DMS153 treated with DMSO at 0.1 percent for 48 hours (cell line): ENCODE data around the gene CCN2.

Experiments used
- DNase-seq: peaks from one replicate; lab custom pipeline; 2025; ENCODE audit not compliant: unreplicated experiment; lab: John Stamatoyannopoulos, UW

The CCN2 gene, protein sequence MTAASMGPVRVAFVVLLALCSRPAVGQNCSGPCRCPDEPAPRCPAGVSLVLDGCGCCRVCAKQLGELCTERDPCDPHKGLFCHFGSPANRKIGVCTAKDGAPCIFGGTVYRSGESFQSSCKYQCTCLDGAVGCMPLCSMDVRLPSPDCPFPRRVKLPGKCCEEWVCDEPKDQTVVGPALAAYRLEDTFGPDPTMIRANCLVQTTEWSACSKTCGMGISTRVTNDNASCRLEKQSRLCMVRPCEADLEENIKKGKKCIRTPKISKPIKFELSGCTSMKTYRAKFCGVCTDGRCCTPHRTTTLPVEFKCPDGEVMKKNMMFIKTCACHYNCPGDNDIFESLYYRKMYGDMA

DNA sequence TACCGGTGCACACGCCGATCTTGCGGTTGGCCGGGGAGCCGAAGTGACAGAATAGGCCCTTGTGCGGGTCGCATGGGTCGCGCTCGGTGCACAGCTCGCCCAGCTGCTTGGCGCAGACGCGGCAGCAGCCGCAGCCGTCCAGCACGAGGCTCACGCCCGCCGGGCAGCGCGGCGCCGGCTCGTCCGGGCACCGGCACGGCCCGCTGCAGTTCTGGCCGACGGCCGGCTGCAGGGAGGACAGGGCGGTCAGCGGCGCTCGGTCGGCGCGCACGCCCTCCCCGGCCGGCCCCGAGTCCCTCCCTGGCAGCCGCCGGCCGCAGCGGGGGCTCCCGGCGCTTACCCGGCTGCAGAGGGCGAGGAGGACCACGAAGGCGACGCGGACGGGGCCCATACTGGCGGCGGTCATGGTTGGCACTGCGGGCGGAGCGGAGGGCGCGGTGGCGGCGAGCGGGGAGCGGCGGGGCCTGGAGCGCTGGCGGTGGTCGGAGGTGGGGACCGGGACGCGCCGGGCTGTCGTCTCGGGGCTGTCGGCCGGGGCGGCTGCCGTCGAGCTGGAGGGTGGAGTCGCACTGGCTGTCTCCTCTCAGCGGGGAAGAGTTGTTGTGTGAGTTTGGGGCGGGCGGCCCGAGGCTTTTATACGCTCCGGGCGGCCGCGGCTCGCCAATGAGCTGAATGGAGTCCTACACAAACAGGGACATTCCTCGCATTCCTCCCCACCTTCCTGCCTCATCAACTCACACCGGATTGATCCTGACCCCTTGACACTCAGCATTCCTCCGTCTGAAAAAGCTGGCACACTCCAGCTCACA is at the start of gene CCN2:
TSS of gene CCN2 (minus strand) at position 606 of the 809 bp plus-strand sequence. CDS start at position 406, 200 bp downstream.
- no peak for DNase-seq

GRCh38 chr6:132000296-132000695 is 49.1 kb upstream of the CCN2 start:
- no peak for DNase-seq

- no peak for DNase-seq
Observed at GRCh38 chr6:131999545-132000146, 48.5 kb upstream of the CCN2 start.

DNA sequence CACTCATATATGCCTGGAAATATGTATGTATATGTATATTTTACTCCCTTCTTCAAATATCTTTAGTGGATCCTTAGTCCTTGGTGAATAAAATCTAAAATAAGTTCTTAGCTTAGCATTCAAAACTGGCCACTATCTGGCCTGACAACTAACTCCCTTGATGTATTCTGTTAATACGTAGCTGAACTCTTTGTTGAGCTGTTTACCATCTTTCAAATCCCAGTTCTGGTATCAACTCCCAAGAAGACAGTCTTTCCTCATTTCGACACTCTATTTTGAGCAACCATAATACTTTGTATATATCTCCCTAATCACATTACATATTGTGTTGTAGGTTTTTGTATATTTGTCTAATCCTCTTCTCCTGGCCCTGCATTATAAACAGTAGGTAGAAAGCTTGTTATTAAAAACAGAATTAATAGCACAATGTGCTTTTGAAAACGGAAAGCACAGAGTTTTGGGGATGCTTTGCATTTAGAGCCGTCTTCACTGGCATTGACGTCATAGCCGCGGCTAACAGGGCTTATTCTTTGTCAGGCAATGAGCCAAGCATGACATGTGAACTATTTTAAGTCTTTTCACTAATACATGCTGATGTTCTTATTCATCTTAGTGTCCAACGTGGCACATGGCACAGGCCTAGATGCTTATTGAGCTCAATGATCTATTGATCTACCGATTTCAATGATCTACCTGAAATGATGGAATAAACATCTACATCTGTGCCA is 47.2 kb upstream of the CCN2 start:
- no peak for DNase-seq

DNA sequence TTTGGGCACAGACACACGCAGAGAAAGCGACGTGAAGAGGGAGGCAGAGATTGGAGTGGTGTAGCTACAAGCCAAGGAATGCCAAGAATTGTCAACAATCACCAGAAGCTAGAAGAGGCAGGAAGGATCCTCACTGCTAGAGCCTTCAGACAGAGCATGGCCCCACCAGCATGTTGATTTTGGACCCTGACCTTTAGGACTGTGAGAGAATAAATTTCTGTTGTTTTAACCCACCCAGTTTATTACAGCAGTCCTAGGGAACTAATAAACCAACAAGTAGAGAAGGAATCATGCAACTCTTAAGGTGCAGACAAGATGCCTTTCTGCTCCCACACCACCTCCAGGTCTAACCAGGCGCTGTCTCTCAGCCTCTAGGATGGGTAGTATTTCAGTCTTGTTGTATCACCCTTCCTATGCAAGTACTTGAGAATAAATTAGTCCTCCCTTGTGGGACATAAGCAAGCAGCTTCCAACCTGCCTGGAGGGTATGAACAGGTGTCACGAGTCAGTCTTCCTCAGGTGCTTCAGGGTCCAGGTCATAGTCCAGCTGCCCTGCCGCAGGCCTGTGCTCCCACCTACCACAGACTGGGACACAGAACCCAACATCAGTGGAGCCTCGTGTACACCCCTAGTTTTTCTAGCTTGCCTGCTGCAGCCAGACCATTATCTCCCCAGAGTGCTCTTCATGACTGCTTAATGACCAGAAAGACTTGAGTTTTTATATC is 46.4 kb upstream of the CCN2 start:
- no peak for DNase-seq

DNA sequence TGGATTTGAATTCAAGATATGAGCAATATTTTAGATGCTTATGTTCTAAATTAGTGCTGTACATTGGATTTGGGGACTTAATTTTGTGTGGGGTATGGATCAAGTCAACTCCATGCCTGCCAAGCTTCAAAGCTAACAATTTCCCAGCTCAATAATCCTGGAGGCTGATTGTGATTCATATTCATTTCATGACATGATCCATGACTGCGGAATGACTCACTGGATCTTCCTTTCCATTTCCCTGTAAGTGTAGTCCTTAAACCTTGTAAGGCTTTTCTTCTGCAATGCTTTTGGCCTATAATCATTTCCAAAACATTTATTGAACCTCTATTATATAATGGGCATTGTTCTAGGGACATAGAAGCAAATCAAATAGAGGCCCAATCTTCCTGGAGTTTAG is 44.7 kb upstream of the CCN2 start:
- no peak for DNase-seq

- no peak for DNase-seq
Observed at GRCh38 chr6:131992557-131992956, 41.4 kb upstream of the CCN2 start.

GRCh38 chr6:131989036-131989435 is 37.9 kb upstream of the CCN2 start:
- DNase-seq, result no peak

- DNase-seq, result no peak
Observed at GRCh38 chr6:131982740-131983259, 31.6 kb upstream of the CCN2 start.

- no peak for DNase-seq
Observed at GRCh38 chr6:131981624-131981978, 30.4 kb upstream of the CCN2 start.

GRCh38 chr6:131980791-131981623 is 29.8 kb upstream of the CCN2 start:
- DNase-seq, result no peak

- DNase-seq, result no peak
Observed at GRCh38 chr6:131980338-131980790, 29.2 kb upstream of the CCN2 start.

DNA sequence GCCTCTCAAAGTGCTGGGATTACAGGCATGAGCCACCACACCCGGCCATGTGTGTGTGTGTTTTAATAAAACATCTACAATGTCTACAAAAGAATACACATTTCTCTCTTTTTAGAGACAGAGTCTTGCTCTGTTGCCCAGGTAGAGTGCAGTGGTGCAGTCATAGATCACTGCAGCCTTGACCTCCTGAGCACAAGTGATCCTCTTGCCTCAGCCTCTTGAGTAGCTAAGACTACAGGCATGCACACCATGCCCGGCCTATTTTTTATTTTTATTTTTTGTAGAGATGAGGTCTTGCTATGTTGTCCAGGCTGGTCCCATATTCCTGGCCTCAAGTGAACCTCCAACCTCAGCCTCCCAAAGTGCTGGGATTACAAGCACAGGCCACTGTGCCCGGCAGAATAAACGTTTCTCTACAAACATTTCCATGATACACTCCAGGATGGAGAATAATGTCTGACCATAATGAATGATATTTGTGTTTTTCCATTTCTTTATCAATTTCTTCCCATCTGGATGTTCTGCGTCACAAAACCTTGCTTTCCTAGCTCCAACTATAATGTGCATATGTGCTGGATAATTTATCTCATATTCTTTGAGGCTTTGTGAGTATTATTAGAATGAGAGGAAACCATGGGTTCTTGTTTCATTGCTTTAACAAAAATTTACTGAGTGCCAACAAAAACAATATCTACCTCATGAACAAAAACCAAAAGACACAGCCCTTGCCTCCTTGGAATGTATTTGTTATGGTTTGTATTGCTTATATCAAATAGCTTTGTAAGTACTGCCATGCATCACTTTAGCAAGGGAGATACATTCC is 28.6 kb upstream of the CCN2 start:
- no peak for DNase-seq

DNA sequence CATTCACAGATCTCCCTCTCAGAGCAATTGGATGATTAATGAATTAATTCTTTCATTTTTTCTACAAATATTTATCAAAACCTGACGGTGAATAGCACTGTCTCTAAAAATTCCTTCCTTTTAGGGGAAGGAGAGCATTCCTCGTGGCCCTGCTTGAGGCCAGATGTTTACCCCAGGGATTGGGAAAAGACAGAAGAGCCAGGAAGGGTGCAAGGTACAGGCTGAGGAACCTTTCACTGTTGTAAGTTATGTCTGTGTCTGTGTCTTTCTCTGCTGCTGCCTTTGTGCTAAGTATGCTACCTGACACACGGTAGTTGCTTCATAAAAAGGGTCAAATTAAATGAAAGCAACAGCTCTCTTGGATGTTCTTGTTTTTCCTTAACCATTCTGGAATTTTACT is 27.4 kb upstream of the CCN2 start:
- no peak for DNase-seq

DNA sequence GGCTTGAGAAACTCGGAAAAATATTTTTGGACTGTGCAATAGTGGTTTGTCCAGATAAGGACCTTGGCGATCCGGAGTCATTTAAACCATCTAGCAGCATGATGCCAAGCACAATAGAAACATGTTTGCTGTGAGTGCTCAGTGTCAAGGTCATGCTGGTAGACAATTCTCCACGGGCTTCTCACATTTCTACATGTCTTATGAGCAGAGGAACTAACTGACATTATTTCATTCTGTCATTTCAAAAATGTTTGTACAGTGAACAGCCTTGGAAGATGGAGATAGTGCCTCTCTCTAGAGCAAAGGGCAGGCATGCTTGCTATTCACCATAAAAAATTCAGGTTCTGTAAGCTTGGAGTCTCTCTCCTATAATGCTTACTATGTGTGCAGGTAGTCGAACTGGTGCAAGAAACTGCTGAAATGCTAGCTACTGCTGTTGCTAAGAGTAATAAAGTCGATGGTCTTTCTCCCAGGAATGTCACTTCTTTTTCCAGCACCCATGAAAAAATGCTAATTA is 25.4 kb upstream of the CCN2 start:
- DNase-seq, result no peak

- no peak for DNase-seq
Observed at GRCh38 chr6:131972741-131973140, 21.6 kb upstream of the CCN2 start.

DNA sequence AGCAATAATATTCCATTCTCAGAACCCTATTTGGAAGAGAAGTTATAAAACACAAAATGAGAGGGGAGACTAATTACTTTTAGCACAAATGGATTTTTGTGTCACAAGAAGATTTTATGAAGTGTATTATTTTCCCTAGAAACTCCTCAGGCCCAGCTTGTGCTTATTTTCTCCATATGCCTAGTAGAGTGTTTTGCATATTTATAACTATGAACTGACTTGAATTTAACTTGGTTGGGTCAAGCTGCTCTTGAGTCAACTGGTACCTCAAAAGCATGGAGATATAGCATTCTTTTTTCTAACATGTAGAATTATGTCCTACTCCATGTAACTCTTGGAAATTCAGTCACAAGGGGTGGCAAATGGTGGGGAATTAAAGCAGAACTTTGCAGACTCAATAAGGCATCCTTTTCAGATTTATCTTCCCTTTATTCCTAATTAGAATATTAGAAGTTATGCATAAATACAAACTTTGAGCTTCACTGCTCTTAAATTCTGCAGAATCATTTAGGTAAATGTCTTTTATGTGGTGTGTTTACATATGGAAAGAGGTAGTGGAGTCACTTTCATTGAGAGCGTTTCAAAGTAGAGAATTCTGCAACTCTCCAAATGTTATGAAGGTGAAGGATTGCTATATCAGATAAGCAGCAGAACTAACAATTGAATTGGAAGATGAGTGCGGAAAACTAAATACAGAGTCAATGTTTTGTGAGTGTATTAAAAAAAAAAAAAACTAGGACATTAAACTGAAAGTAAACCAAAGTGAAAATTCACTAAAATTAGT is 19.1 kb upstream of the CCN2 start:
- DNase-seq, result no peak

DNA sequence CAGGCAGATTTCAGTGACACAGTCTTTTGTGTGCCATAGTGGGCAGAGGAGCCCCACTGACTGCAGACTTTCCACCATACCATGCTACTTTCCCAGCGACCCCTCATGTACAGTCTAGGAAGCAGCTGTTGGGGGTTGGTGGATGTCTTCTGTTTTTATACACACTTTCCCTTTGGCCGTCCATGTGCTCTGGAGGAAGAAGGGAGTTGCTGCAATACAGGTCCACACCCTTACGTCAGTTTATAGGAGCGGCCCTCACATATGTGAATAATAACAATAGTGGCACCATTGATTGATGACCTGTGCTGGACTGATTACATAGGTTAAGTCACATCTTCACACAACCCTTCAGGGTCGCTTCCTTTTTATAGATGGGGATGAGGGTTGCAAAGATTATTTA is 17.5 kb upstream of the CCN2 start:
- DNase-seq, result no peak
